GM18951 (cell line): Measurements from ENCODE around the gene WDFY2.

Source experiments
- POLR2A ChIP-seq: IDR thresholded peaks from 4 replicates; pipeline ENCODE4 v1.6.1; 2011; ENCODE audit warnings: mild to moderate bottlenecking; ENCODE audit not compliant: insufficient read length, insufficient read depth; ENCODE audit errors: extremely low read depth
- in situ Hi-C: fragments of 300-500 bp; cut with MboI; formaldehyde crosslinking; loops from one replicate; pipeline ENCODE4 v1.12.0; 2022; ENCODE audit warnings: low sequenced_read_pairs, mixed read lengths, inconsistent platforms; ENCODE audit not compliant: unreplicated experiment

The WDFY2 gene

GRCh38 chr13:51763486-51763885 is 179.2 kb downstream of the WDFY2 start:
- in situ Hi-C loops: no loop called here
- TF ChIP-seq POLR2A: no peak

GRCh38 chr13:51764184-51765141 is 180.2 kb downstream of the WDFY2 start:
- peak; percentile 65 for TF ChIP-seq POLR2A
- in situ Hi-C loops: no loop called here

GRCh38 chr13:51765142-51765515 is 180.9 kb downstream of the WDFY2 start:
- no peak for TF ChIP-seq POLR2A
- in situ Hi-C loops: no loop called here

- in situ Hi-C loops: no loop called here
Measured at GRCh38 chr13:51767100-51767499, 182.8 kb downstream of the WDFY2 start.

GRCh38 chr13:51768378-51768921 is 184.2 kb downstream of the WDFY2 start:
- in situ Hi-C loops: no loop called here

More at GRCh38 chr13:51767100-51767499, 182.8 kb downstream of the WDFY2 start:
- no peak for TF ChIP-seq POLR2A

GRCh38 chr13:51768976-51769375 is 184.7 kb downstream of the WDFY2 start:
- in situ Hi-C loops: no loop called here
- TF ChIP-seq POLR2A: no peak

More at GRCh38 chr13:51768378-51768921, 184.2 kb downstream of the WDFY2 start:
- no peak for TF ChIP-seq POLR2A

GRCh38 chr13:51769455-51770127 is 185.3 kb downstream of the WDFY2 start:
- in situ Hi-C loops: no loop called here
- TF ChIP-seq POLR2A: no peak

GRCh38 chr13:51770160-51770559 is 185.9 kb downstream of the WDFY2 start:
- in situ Hi-C loops: no loop called here
- no peak for TF ChIP-seq POLR2A

- no peak for TF ChIP-seq POLR2A
- in situ Hi-C loops: no loop called here
Measured at GRCh38 chr13:51770681-51771417, 186.6 kb downstream of the WDFY2 start.

- in situ Hi-C loops: no loop called here
- TF ChIP-seq POLR2A: no peak
Measured at GRCh38 chr13:51771418-51772104, 187.3 kb downstream of the WDFY2 start.

- in situ Hi-C loops: no loop called here
- TF ChIP-seq POLR2A: no peak
Measured at GRCh38 chr13:51772105-51772455, 187.8 kb downstream of the WDFY2 start.

- no peak for TF ChIP-seq POLR2A
Measured at GRCh38 chr13:51772781-51773180, 188.5 kb downstream of the WDFY2 start.

More at GRCh38 chr13:51772781-51773180, 188.5 kb downstream of the WDFY2 start:
- in situ Hi-C loops: no loop called here
